Hepatocyte (in vitro differentiated cells): Measurements from ENCODE around the gene CAMK1.

Experiments used
- EZH2 ChIP-seq: fragments of 200-600 bp; sonication (generic); IDR thresholded peaks from 2 replicates; pipeline ENCODE4 v1.6.1; 2016; ENCODE audit warnings: antibody characterized with exemption, mild to moderate bottlenecking, borderline replicate concordance
- EZH2phosphoT487 ChIP-seq: fragments of 200-600 bp; sonication (generic); IDR thresholded peaks from one replicate; pipeline ENCODE4 v1.6.1; 2018; ENCODE audit warnings: antibody characterized with exemption, mild to moderate bottlenecking, low read depth, moderate library complexity; ENCODE audit not compliant: unreplicated experiment, severe bottlenecking
- TF ChIP-seq, protein P1 (sequence below): fragments of 200-600 bp; sonication (generic); IDR thresholded peaks from 2 replicates; pipeline ENCODE4 v1.5.1; 2016; ENCODE audit warnings: antibody characterized with exemption, mild to moderate bottlenecking; ENCODE audit not compliant: poor library complexity

DNA sequence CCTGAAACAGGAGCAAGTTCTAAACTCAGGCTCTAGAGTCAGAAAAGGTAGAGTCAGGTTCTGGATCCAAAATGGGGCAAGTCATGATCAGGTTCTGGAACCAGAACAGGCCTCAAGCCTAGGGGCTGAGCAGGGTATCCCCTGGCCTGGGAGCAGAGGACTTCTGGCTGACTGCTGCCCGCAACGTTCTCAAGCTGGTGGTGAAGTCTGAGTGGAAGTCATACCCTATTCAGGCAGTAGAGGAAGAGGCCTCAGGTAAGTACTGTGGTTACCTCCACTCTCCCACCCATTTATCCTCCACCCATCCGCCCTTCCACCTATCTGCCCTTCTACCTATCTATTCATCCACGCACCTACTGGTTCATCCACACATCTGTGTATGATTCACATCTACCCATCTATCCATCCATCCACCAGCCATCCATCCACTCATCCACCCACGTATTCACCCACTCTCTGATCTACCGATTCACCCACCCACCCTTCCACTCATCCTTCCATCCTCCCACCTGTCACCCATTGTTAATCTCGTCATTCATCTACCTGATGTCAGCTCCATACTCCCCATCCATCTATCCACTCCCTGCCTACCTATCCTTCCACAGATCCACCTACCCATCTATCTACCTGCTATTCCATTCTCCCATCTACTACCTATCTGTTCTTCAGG, 49.1 kb upstream of the CAMK1 start:
- TF ChIP-seq, protein P1, sequence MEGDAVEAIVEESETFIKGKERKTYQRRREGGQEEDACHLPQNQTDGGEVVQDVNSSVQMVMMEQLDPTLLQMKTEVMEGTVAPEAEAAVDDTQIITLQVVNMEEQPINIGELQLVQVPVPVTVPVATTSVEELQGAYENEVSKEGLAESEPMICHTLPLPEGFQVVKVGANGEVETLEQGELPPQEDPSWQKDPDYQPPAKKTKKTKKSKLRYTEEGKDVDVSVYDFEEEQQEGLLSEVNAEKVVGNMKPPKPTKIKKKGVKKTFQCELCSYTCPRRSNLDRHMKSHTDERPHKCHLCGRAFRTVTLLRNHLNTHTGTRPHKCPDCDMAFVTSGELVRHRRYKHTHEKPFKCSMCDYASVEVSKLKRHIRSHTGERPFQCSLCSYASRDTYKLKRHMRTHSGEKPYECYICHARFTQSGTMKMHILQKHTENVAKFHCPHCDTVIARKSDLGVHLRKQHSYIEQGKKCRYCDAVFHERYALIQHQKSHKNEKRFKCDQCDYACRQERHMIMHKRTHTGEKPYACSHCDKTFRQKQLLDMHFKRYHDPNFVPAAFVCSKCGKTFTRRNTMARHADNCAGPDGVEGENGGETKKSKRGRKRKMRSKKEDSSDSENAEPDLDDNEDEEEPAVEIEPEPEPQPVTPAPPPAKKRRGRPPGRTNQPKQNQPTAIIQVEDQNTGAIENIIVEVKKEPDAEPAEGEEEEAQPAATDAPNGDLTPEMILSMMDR, result no peak
- TF ChIP-seq EZH2 (no peak), EZH2phosphoT487 (no peak)
